A673 (cell line): Measurements from ENCODE around the gene LRP8. TPM values are rescaled to one million over a fixed set of nuclear protein-coding genes. Genes with fewer than 3 reads are reported as not detected.

ENCODE experiments used
- BruUV-seq: library from RNA; stranded (reverse); fragments of 400-500 nt; replicated peaks from 2 replicates; lab custom pipeline; 2021; lab: Mats Ljungman, UMichigan
- CTCF ChIA-PET: fragments of 300-600 bp; sonication (Branson Sonifier 250); formaldehyde crosslinking; loops from one replicate; lab custom pipeline; 2022; ENCODE audit warnings: antibody characterized with exemption; lab: Charles Lee
- POLR2A ChIA-PET: fragments of 300-600 bp; sonication (Branson Sonifier 250); formaldehyde crosslinking; loops from one replicate; lab custom pipeline; 2022; ENCODE audit warnings: antibody characterized with exemption; ENCODE audit not compliant: low non-redundant PET; lab: Charles Lee
- DNase-seq: peaks from one replicate; pipeline ENCODE4 v3.0.0-alpha.2; 2015; ENCODE audit warnings: low spot score
- H3K27ac ChIP-seq: fragments of 200-600 bp; sonication (generic); 2 replicates; pipeline ENCODE4 v1.5.1; 2016; ENCODE audit warnings: mixed run types, low read depth, mild to moderate bottlenecking, mixed read lengths, antibody characterized with exemption, low read length; ENCODE audit not compliant: poor library complexity, severe bottlenecking
- H3K27me3 ChIP-seq: fragments of 200-600 bp; sonication (generic); replicated peaks from 2 replicates; pipeline ENCODE4 v1.6.1; 2017; ENCODE audit warnings: mixed run types, low read depth, mild to moderate bottlenecking, mixed read lengths, antibody characterized with exemption, low read length; ENCODE audit not compliant: insufficient read depth, poor library complexity
- H3K36me3 ChIP-seq: fragments of 200-600 bp; sonication (generic); 2 replicates; pipeline ENCODE4 v1.6.1; 2016; ENCODE audit warnings: mixed run types, mild to moderate bottlenecking, mixed read lengths, antibody characterized with exemption, low read length; ENCODE audit not compliant: insufficient read depth, poor library complexity, severe bottlenecking
- H3K4me1 ChIP-seq: fragments of 200-600 bp; sonication (generic); 2 replicates; pipeline ENCODE4 v1.6.1; 2017; ENCODE audit warnings: mixed run types, mild to moderate bottlenecking, mixed read lengths, antibody characterized with exemption, low read length; ENCODE audit not compliant: insufficient read depth, poor library complexity, severe bottlenecking
- H3K4me3 ChIP-seq: fragments of 200-600 bp; sonication (generic); 2 replicates; pipeline ENCODE4 v1.5.1; 2016; ENCODE audit warnings: low read depth, mixed run types, mild to moderate bottlenecking, mixed read lengths, low read length; ENCODE audit not compliant: poor library complexity, severe bottlenecking
- H3K9me3 ChIP-seq: fragments of 200-600 bp; sonication (generic); 2 replicates; pipeline ENCODE4 v1.6.1; 2016; ENCODE audit warnings: mixed run types, low read depth, mild to moderate bottlenecking, mixed read lengths, antibody characterized with exemption, low read length; ENCODE audit not compliant: poor library complexity, severe bottlenecking
- EZH2 ChIP-seq: fragments of 200-600 bp; sonication (generic); IDR thresholded peaks from 2 replicates; pipeline ENCODE4 v1.6.1; 2017; ENCODE audit warnings: borderline replicate concordance, low read depth, mild to moderate bottlenecking, mixed read lengths, antibody characterized with exemption, low read length; ENCODE audit not compliant: poor library complexity, severe bottlenecking
- intact Hi-C: fragments of 100-400 bp; cut with micrococcal nuclease; formaldehyde crosslinking; loops from one replicate; pipeline ENCODE4 v1.10.0; 2022; ENCODE audit not compliant: unreplicated experiment
- total RNA-seq: library from RNA; stranded (reverse); gene quantifications from 2 replicates; pipeline ENCODE4 v1.2.3, GENCODE V29; 2021
- TF ChIP-seq, protein P1 (sequence below): fragments of 300-800, 200-600 bp; sonication (generic); conservative IDR thresholded peaks from 2 replicates; pipeline ENCODE4 v1.5.1; 2017; ENCODE audit warnings: low read depth, mild to moderate bottlenecking, antibody characterized with exemption, low read length, moderate library complexity, mixed read lengths

LRP8 gene
- total RNA-seq, 1 experiment from 2014 or later, result 24.7 TPM

DNA sequence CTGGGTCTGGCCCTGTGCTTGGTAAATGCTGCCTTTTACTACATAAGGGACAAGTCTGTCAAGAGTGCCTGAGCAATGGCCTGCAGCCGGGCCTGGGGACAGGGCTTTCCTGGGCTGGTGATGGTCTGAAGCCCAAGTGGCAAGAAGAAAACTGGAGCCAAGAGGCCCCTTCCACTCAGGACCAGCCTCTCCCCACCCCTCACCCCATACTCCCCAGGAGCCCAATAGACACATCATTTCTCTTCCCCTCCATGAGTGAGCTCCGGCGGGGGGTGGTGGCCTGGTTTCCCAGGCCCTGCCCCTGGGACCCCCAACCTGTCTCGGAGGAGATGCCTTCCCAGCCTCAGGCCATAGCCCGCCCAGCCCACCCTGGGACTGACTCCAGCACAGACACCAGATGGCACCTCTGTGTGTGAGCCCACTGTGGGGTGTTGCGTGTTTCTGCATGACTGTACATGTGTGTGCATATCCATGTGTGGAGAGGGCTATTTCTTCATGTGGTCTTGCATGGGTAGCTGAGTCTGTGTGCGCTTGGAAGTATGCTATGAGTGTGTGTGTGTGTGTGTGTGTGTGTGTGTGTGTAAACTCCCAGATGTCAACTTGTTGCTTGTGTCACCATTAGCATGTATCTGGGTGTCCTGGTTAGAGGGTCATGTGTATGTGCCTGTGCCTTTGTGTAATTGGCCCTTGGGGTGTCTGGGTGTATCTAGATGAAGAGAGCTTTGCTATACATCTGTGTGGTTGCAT lies 14.3 kb upstream of the LRP8 start:
- ChIA-PET POLR2A (no interaction called here), CTCF (no interaction called here)
- BruUV-seq, result no TSS peak
- intact Hi-C loops, result no loop called here
- no peaks in the 10 kb centered on the region for H3K4me1 ChIP-seq
- no peaks in the 10 kb centered on the region for H3K27me3 ChIP-seq
- DNase-seq, result no peak
- TF ChIP-seq EZH2, result no peak
- TF ChIP-seq, protein P1, sequence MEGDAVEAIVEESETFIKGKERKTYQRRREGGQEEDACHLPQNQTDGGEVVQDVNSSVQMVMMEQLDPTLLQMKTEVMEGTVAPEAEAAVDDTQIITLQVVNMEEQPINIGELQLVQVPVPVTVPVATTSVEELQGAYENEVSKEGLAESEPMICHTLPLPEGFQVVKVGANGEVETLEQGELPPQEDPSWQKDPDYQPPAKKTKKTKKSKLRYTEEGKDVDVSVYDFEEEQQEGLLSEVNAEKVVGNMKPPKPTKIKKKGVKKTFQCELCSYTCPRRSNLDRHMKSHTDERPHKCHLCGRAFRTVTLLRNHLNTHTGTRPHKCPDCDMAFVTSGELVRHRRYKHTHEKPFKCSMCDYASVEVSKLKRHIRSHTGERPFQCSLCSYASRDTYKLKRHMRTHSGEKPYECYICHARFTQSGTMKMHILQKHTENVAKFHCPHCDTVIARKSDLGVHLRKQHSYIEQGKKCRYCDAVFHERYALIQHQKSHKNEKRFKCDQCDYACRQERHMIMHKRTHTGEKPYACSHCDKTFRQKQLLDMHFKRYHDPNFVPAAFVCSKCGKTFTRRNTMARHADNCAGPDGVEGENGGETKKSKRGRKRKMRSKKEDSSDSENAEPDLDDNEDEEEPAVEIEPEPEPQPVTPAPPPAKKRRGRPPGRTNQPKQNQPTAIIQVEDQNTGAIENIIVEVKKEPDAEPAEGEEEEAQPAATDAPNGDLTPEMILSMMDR, result no peak
- H3K4me3 ChIP-seq, result no peak overlapping the region
- no peaks in the 10 kb centered on the region for H3K9me3 ChIP-seq
- no peaks in the 10 kb centered on the region for H3K36me3 ChIP-seq
- no peak overlapping the region for H3K27ac ChIP-seq

DNA sequence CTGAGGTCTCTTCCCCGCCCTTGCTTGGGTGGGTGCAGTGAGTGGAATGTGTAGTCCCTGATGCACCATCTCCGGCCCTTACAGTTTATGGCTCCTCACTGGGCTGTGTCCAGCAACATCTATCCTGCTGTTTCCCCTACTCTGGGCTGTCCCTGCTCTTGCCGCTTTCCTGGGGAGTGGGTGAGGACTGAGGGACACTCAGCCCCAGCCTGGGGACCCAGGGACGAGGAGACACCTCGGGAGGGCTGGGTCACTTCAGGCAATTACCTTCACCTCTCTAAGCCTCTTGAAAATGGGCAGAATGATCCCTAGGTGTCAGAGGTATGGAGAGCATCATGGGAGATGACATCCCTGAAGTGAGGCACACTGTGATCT lies 13.6 kb upstream of the LRP8 start:
- Histone ChIP-seq H3K4me3 (no peak overlapping the region), H3K27me3 (no peaks in the 10 kb centered on the region), H3K4me1 (no peaks in the 10 kb centered on the region), H3K9me3 (no peaks in the 10 kb centered on the region), H3K36me3 (no peaks in the 10 kb centered on the region), H3K27ac (no peak overlapping the region)
- ChIA-PET POLR2A (no interaction called here), CTCF (no interaction called here)
- intact Hi-C loops, result no loop called here
- BruUV-seq, result no TSS peak
- no peak for DNase-seq
- TF ChIP-seq, protein P1, result no peak
- TF ChIP-seq EZH2, result no peak

DNA sequence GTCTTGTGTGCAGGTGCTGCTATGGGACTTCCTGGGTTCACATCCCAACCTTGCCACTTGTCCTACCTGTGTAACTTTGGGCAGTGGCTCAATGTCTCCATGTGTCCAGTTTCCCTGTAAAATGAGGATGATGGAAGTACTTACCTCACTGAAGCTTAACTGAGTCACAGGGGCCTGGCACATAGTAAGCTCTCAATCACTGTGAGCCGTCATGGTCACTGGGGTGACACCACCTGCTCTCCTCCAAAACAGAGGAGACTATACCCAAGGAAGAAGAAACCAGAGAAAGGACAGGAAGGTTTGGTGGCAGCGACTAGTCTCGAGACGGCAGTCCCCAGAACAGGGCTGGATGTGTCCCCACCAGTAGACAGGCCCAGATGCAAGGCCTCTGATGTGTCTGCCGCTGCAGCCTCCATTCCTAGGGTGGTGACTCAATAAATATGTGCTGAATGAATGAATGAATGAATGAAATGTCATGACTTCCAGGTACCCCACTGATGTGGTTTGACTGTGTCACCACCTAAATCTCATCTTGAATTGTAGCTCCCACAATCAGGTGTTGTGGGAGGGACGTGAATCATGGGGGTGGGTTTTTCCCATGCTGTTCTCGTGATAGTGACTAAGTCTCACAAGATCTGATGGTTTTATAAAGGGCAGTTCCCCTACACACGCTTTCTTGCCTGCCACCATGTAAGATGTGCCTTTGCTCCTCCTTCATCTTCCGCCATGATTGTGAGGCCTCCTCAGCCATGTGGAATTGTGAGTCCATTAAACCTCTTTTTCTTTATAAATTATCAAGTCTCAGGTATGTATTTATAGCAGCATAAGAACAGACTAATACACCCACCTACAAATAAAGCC lies 13.0 kb upstream of the LRP8 start:
- BruUV-seq, result no TSS peak
- Histone ChIP-seq H3K9me3 (no peaks in the 10 kb centered on the region), H3K27me3 (no peaks in the 10 kb centered on the region), H3K4me1 (no peaks in the 10 kb centered on the region), H3K27ac (no peak overlapping the region), H3K36me3 (no peaks in the 10 kb centered on the region), H3K4me3 (no peak overlapping the region)
- POLR2A ChIA-PET, result no interaction called here
- intact Hi-C loops, result no loop called here
- TF ChIP-seq, protein P1, result no peak
- TF ChIP-seq EZH2, result no peak
- DNase-seq, result no peak
- CTCF ChIA-PET, result no interaction called here
